GM12801 (cell line): ENCODE measurements around the gene BTBD2.

ENCODE experiments used
- TF ChIP-seq, protein P1 (sequence below): IDR thresholded peaks from one replicate; pipeline ENCODE4 v1.5.1; 2011; ENCODE audit warnings: control low read depth; ENCODE audit not compliant: insufficient read length; ENCODE audit errors: extremely low read depth

BTBD2 gene

DNA sequence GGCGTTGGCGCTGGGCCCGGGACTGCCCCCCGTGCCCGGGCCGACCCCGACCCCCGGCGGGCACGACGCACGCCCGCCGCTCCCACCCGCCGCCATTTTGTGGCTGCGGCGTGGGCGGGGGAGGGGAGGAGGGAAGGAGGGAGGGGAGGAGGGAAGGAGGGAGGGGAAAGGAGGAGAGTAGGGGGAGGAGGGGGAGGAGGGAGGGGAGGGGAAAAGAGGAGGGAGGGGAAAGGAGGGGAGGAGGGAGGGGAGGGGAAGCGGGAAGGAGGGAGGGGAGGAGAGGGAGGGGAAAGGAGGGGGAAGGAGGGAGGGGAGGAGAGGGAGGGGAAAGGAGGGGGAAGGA, at the start of gene BTBD2:
Gene BTBD2 (minus strand): TSS at position 107 of the 343 bp plus-strand sequence. CDS start 11 bp downstream, at position 96.
- TF ChIP-seq, protein P1, sequence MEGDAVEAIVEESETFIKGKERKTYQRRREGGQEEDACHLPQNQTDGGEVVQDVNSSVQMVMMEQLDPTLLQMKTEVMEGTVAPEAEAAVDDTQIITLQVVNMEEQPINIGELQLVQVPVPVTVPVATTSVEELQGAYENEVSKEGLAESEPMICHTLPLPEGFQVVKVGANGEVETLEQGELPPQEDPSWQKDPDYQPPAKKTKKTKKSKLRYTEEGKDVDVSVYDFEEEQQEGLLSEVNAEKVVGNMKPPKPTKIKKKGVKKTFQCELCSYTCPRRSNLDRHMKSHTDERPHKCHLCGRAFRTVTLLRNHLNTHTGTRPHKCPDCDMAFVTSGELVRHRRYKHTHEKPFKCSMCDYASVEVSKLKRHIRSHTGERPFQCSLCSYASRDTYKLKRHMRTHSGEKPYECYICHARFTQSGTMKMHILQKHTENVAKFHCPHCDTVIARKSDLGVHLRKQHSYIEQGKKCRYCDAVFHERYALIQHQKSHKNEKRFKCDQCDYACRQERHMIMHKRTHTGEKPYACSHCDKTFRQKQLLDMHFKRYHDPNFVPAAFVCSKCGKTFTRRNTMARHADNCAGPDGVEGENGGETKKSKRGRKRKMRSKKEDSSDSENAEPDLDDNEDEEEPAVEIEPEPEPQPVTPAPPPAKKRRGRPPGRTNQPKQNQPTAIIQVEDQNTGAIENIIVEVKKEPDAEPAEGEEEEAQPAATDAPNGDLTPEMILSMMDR: no peak

GRCh38 chr19:2064788-2065524, 49.4 kb upstream of the BTBD2 start:
- TF ChIP-seq, protein P1: no peak

GRCh38 chr19:2064395-2064787, 48.9 kb upstream of the BTBD2 start:
- TF ChIP-seq, protein P1: no peak

GRCh38 chr19:2063824-2064223, 48.3 kb upstream of the BTBD2 start:
- TF ChIP-seq, protein P1: no peak

GRCh38 chr19:2062770-2063169, 47.3 kb upstream of the BTBD2 start:
- TF ChIP-seq, protein P1: no peak

DNA sequence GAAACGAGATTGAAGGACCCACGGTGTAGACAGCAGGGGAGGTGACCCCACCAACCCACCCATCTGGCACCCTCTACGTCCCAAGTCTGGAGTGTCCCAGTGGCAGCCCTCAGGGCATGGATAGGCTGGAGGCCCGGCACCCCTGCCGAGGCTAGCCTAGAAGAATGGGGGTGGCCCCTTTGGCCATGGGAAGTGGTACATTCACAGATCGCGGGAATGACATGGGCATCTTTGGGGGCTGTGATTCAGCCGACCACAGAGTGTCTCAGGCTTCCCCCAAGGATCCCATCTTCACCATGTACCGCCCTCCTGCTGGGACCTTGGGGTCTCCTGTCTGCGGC, 46.8 kb upstream of the BTBD2 start:
- TF ChIP-seq, protein P1: no peak

DNA sequence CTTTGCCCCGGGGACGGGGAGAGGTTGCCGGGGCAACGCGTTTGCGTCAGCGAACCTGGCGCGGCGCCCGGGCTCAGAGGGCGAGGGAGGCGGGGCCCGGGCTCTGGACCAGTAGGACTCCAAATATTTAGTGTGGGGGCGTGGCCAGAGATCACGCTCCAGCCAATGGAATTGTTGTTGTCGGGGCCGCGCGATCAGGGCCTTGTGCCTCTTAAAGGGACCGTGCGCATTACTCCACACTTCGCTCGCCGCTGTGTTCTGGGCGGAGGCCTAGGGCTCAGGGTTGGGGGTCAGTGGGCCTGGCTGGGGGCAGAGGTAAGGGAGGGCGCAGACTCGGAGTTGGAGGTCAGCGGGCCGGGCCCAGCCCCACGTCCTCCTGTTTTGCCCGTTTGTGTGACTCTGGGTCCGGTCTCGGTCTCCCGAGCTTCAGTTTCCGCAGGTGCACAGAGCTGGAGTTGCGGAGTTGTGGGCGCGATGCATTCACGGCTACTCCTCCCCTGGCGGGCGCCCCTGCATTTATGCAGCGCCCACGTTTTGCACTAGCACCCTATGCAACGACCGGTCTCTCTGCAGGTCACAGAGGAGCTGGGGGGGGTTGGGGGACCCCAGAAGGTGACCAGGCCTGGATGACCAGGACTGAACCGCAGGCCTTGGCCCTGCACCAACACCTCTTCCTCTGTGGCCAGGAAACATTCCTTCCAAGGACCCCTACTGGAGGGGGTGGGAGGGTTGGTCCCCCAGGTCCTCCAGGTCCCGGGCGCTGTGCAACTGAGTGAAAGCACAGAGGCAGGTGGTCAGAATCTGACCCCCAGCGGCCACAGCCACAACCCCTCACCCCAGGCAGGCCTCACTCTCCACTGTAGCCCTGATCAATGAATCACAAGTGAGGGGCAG, 46.2 kb upstream of the BTBD2 start:
- TF ChIP-seq, protein P1: no peak
